NCI-H1092 (cell line): ENCODE data around the gene FIBP.
"Not testable (repeated sequence)": the region's sequence is repeated elsewhere in the genome, so short reads cannot be mapped to it uniquely, and the experiment has no call there.

ENCODE experiments used
- DNase-seq: peaks from one replicate; lab custom pipeline; 2025; lab: John Stamatoyannopoulos, UW

Gene FIBP

DNA sequence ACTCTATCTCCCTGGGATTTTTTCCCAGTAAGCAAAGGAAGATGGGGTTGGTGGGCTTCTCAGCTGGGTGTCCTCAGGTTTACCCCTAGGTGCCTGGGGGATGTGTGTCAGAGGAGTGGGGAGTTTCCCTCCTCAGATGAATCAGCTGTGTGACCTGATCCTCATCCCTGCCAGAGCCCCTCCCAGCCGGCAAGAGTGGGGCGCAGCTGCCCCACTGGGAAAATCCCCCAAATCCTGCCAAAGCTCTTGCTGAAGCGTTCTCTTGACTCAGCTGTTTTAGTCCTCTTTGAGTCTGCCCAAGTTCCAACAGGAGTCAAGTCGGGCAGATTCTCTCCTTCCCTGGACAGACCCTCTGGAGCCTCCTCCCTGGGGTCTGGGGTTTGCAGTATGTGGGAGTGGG, 24.6 kb upstream of the FIBP start:
- DNase-seq: no peak

DNA sequence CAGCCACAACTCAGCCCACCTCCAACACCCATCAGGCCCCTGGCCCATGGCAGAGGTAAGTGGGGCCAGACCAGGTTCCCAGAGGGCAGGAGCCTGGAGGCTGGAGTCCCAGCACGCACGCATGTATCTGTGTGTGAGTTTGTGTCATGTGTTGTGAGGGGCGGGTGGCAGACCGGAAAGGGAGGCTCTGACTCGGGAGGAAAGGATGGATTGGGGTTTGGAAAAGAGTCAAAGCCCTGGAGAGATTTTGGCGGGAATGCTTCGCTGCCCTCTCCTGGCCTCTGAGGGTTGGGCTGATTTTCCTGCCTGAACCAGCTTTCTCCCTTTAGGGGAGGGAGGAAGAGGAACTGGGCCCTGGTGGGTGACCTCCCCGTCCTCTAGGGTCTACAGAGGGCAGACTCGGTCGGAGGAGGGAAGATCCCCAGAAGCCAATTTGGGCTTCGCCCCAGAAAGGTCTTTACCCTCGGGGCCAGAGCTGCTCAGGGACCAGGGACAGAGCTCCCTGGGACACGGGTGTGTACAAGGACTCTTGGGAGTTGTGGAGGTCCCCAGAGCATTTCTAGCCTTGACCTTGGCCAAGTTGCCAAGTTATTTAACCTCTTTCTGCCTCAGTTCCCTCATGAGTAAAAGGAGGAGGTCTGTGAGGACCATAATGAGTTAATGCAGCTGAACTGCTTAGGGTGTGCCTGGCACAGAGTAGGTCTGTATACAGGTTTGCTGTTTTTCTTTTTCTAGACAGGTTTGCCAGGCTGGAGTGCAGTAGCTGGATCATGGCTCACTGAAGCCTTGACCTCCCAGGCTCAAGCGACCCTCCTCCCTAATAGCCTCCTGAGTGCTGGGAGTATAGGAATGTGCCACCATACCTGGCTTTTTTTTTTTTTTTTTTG, 23.7 kb upstream of the FIBP start:
- DNase-seq: peak; percentile 36

DNA sequence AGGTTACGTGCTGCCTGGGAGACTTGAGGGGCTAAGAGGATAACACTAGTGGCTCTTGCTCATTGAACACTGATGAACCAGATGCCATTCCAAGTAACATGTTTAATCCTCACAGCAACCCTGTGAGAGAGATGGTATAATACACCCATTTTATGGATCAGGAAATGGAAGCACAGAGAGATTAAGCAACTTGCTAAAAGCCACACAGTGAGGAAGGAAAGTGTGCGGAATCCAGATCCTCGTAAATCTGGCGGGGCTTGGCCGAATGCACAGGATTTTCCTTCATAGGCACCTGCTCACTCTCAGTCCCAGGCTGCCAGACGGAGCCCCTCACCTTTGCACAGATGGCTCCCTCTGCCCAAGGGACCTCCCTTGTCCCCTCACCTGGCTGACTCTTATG, 19.6 kb upstream of the FIBP start:
- DNase-seq: no peak

DNA sequence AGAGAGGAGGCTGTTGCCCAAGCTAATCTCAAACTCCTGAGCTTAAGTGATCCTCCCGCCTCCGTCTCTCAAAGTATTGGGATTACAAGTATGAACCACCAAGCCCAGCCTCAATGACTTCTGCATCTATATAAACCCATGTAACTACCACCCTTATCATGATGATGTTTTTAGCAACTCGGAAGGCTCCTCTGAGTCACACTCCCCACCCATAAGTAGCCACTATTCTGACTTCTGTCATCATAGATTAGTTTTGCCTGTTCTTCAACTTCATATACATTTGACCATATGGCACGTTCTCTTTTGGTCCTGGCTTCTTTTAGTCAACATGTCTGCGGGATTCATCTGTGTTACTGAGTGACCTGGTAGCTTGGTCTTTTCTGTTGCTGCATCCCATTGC, 18.3 kb upstream of the FIBP start:
- no peak for DNase-seq

DNA sequence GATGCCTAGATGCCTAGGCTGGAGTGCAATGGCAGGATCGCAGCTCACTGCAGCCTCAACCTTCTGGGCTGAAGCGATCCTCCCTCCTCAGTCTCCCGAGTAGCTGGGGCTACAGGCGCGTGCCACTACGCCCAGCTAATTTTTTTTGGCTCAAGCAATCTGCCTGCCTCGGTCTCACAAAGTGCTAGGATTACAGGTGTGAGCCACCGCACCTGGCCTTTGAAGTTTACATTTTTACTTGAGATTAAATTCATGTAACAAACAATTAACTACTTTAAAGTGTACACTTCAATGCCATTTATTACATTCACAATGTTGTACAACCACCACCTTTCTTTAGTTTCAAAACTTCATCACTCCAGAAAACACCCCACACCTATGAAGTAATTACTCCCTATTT, 15.4 kb upstream of the FIBP start:
- no peak for DNase-seq

DNA sequence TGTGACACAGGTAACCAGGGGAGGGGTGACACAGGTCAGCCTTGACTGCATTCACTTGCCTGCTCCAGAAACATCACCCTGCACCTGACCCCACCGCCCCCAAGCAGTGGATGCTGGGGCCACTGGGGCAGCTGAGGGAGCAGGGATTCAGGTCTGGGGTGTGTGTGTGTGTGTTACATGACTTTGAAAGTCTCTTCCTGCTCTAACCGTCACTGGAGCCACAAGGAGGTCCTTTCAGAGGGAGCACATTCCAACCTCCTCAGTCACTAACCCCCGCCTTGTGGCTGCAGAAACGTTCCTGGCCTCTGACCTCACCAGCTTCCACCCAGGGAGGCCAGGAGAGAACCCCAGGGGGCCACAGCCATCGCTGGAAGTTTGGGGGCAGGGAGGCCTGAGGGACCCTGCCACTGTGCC, 14.8 kb upstream of the FIBP start:
- DNase-seq: no peak

DNA sequence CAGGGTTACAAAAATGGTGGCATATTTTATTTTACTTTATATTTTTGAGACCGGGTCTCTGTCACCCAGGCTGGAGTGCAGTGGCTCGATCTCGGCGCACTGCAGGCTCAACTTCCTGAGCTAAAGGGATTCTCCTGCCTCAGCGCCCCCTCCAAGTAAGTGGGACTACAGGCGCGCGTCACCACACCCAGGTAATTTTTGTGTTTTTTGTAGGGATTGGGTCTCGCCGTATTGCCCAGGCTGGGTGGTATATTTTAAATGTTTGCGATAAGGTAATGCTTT, 12.6 kb upstream of the FIBP start:
- no peak for DNase-seq

DNA sequence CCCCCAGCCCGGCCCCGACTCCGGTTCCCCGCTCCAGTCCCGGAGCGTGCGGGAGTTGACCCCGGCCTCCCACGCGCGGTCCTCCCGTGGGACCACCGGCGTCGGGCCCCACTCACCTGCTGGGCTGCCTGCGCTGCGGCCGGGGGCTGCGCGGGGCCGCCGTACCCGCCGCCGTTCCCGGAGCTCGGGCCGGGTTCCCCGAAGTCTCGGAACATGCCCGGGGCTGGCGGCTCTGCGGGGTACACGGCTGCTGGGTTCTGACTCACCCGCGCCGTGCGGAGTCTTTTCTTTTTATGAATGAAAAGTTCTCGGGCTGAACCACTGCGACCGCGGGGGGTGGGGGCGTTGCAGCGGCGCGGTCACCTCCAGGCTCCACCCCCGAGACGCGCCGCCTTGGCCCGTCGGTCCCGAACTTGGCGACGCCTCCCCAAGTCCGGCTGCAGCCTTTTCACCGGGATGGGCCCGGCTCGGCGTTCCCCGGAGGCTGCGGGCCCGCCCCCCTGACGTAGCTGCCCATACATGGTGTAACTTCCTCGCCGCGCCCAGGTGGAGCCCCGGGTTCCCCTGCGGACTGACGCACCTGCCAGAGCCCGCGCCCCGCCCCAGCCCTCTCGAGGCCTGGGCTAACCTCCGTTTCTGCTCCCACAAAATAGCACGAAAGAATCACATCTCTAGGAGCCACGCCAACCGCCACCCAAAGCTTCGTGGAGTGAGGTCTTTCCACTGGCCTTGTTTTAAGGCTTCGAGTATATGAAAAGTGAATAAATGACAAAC, 12.0 kb upstream of the FIBP start, which contains the start of gene FOSL1:
Gene FOSL1 (minus strand): TSS at position 264 of the 774 bp plus-strand sequence. CDS start 49 bp downstream, at position 215.
- no peak for DNase-seq

DNA sequence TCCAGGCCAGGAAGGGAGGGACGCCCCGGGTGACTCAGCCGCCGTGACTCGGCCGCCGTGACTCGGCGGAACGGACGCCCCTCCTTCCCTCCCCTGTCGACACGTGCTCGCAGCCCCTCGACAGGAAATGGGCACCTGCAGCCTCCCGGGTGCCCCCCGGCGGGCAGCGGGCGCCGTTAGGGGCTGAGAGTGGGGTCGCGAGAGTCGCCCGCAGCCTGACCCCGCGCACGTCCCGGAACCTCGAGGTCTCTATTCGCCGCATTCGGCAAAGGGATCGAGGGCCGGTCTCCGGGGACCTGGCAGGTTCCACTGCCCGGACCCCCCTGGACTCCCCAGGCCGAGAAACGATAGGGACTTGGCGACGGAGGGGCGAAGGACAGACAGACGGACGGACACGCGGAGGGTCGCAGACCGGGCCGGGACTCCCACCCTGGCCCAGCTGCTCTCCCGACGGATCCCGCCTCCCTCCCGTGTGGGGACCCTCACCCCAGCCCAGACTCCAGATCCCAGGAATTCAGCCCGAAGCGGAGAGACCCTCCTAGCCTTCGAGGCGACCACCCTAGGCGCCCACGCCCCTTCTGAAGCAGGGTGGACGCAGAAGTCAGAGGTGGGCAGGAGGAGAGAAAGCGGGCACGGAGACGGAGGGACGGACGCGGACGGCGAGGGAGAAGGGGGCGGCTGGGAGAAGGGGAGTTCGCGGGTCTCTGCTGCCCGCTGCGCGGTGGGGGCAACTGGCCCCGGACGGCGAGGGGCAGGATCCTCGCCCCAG, 11.3 kb upstream of the FIBP start:
- no peak for DNase-seq

DNA sequence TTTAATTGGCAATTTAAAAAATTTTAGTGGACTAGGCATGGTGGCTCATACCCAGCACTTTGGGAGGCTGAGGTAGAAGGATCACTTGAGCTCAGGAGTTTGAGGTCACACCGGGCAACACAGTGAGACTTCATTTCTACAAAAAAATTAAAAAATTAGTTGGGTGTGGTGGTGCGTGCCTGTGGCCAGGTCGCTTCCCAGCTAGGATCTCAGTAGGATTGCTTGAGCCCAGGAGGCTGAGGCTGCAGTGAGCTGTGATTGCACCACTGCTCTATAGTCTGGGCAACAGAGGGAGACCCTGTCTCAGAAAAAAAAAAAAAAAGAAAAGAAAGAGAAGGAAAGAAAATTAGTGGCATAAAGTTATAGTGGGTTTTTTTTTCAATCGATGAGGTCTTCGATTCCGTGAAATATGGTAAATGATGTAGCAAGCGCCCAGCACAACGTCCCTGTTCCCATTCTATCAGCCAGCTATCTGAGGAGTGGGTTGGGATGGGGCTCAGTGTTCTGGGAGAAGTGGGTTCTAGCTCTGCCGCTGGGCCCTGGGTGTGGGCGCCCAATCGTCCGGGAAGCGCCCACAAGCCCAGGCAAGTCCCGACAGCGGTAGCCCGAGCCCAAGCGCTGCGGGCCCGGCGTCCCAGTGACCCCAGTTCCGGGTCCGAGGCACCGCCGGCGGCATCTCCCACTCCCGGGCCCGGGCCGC, 10.5 kb upstream of the FIBP start:
- no peak for DNase-seq

DNA sequence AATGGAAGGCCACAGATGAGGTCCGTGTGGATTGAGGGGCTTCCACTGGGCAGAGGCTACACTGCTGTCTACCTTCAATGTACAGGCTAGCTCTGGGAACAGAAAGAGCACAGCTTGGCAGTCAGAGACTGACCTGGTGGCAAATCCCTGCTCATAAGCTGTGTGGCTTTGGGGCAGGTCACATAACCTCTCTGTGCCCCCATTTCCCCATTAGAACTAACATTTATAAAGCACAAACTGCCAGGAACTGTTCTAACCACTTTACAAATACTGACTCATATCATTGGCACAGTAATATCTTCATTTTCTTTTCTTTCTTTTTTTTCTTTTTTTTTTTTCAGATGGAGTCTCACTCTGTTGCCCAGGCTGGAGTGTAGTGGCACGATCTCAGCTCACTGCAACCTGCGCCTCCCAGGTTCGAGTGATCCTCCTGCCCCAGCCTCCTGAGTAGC, 8.8 kb upstream of the FIBP start:
- DNase-seq: no peak

DNA sequence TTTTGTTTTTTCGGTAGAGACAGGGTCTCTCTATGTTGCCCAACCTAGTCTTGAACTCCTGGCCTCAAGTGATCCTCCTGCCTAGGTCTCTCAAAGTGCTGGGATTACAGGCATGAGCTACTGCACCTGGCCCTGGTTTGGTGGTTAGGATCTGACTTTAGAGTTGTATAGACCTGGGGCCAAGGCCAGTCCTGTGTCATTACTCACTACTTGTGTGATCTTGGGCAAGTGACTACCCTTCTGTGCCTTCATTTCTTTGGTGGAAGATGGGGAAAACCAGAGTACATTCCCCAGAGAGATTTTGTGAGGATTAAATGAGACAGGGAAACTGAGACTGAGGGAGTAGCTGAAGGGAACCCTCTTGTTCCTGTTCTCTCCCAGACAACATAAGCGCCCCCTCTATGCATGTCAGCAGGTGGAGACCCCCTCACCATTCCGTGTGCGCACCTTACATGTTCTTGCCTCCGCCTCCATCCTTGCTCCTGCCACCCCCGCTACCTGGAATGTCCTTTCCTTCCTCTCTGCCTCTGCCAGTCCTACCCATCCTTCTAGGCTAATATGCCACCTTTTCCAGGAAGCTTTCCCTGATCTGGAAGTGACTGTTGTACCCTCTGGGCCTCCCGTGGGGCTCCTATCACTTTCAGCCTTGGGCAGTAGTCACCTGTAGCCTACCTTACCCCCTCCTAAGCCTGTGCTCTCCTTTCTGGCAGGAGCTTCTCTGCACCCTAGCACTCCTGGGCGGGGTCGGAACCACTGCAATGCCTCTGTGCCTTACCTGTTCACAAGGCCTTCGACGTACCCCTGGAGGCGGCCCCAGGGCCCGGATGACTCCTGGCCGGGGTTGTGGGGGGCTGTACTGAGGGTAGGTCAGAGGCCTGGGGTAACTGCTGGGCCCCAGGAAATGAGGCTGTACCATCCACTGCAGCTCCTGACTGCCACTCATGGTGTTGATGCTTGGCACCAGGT, 8.0 kb upstream of the FIBP start:
- no peak for DNase-seq

DNA sequence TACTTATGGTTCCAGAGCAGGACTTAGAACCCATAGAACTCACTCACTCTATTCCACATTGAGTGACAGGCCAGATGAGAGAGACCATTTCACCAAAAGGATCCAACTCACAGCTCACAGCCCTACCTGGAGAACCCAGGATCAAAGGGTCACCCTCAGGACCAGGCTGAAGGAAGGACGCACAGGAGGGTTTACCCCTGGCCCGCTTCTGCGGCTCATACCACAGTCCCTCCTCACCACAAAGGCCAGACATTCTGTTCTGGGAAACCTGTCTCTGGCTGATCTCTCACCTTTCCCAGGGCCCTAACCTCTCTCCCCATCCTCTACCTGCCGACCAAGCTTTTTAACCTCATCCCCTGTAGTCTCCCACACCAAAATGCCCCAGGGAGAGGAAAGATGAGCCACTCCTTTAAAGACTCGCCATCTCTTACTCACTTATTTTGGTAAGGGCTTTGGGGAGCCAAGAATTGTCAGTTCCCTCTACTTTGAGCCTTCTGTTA, 7.3 kb upstream of the FIBP start:
- DNase-seq: no peak

DNA sequence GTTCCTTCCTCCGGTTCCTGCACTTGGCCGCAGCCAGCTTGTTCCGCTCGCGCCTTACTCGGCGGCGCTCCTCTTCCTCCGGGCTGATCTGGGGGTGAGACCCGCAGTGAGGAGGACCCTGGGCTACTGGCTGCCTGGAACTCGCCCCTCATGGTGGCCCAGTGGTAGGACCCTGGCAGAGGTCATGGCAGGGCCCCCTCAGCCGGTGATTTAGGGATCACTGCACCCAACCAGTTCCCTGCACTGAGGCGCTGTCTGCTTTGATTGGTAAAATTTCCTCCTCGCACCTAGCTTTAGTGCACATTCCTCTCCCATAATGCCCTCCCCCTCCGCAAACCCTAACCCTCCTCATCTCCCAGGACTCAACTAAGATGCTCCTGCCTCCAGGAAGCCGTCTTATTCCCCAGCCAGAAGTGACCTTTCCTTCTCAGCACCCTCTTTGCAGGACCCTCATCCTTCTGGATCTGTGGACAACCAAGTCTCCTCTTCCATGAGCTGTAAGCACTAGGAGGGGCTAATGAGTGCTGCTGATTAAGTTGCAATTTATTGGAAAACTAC, 5.8 kb upstream of the FIBP start:
- DNase-seq: no peak

DNA sequence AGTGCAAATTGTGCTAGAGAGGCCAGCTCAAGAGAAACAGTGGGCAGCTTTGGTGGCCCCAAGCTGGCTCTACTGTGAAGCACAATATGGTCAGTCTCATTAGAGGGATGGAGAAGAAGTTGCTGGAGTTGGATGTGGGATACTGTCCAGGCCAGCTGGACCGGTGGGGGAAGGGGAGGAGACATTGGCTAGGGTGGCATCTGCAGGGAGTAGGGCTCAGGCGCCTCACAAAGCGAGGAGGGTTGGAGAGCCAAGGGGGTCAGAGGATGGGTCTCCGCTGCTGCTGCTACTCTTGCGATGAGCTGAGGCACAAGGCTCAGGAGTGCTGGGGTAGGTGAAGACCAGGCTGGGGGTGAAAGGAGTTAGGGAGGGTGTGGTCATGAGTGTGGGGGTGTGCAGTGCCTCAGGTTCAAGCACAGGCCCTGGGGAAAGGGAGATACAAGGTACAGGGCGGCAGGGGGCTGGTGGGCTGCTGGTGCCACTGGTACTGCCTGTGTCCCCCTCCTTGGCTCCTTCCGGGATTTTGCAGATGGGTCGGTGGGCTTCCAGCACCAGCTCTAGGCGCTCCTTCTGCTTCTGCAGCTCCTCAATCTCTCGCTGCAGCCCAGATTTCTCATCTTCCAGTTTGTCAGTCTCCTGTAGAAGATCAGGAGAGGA, 4.5 kb upstream of the FIBP start:
- DNase-seq: no peak

DNA sequence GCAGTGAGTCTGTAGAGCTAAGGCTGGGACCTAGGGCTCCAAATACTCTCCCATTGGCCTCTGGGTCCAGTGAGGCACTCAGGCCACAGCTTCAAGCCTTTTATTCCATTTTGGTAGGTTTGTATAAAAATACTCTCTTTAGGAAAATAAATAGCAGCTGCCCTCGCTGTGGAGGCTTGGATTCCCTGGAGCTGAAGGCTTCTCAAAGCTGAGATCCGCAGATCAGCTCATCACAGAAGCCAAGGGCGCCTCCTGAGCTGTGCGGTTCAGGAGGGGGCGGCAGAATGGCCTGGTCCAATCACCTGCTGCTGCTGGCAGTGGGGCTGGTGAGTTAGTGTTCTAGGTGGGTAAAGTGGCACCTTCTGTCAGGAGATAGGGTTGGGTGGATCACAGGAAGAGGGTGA, 3.9 kb upstream of the FIBP start:
- not testable (repeated sequence) for DNase-seq

DNA sequence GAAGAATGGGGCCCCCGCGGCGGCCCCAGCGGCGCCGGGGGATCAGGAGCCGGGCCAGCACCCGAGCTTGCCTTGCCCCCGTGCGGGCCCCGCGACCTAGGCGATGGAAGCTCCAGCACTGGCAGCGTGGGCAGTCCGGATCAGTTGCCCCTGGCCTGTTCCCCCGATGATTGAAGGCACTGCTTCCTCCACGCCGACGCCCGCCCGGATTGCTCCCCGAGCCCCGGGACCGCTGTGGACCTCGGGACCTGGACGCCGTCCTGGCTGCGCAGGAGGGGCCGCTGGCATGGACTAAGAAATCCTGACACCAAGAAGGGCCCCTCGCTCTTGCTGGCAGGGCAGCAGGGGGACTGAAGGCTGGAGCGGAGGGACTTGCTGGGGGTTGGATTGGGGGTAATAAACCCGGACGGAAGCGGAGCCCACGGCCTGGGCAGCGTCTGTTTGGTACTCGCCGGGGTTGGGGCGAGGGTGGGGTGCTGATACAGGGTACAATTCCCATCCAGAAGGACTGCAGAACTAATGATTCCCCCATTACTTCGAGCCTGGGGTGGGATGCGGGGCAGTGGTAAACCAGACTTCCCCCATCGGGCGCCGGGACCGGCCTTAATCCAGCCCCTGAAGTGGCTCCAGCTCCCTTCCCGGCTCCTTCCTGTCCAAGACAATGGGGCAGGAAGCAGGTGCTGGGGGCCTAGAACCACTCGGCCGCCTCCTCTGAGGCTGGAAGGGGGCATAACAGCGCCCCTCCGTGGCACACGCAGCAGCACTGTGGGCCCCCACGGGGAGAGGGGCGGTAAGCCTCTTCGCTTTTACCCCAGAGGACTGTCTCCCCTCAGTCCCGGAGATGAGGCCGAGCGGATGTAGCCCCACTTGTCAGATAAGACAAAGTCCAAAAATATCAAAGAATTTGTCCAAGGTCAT, 3.2 kb upstream of the FIBP start:
- DNase-seq: peak; percentile 64
